ENCODE data around the gene EDN3. TPM values are rescaled to one million over a fixed set of nuclear protein-coding genes. Genes with fewer than 3 reads are reported as not detected.
A peak's percentile ranks its signal among the peaks of the same experiment; 100 is the strongest.

EDN3 gene
- total and polyA plus RNA-seq, 2 experiments from 2014 or later = 0.13 to 0.17 TPM

GRCh38 chr20:59360934-59361333, 60.5 kb downstream of the EDN3 start:
- Histone ChIP-seq H3F3A (replicated peaks; ENCODE audit: low read depth) (no peaks in the 10 kb centered on the region), H3K4me1 (ENCODE audit: insufficient read depth) (peaks cover 3% of the 10 kb centered on the region; the same call in 1 of the 2 replicates), H3K4me2 (no peak overlapping the region), H4K20me1 (replicated peaks; ENCODE audit: insufficient read depth) (no peaks in the 10 kb centered on the region), H2AFZ (0 out of 2 replicates have a peak overlapping the region, but pooled peaks have one; percentile 47), H3K27ac (ENCODE audit: low read depth) (no peak overlapping the region), H3K9me2 (ENCODE audit: insufficient read depth) (no peaks in the 10 kb centered on the region), H3K79me2 (replicated peaks; ENCODE audit: insufficient read depth) (no peaks in the 10 kb centered on the region), H3K36me3 (ENCODE audit: insufficient read depth) (no peaks in the 10 kb centered on the region), H3K4me3 (no peak overlapping the region), H3K27me3 (ENCODE audit: insufficient read depth) (no peaks in the 10 kb centered on the region)
- TF ChIP-seq, protein P1, sequence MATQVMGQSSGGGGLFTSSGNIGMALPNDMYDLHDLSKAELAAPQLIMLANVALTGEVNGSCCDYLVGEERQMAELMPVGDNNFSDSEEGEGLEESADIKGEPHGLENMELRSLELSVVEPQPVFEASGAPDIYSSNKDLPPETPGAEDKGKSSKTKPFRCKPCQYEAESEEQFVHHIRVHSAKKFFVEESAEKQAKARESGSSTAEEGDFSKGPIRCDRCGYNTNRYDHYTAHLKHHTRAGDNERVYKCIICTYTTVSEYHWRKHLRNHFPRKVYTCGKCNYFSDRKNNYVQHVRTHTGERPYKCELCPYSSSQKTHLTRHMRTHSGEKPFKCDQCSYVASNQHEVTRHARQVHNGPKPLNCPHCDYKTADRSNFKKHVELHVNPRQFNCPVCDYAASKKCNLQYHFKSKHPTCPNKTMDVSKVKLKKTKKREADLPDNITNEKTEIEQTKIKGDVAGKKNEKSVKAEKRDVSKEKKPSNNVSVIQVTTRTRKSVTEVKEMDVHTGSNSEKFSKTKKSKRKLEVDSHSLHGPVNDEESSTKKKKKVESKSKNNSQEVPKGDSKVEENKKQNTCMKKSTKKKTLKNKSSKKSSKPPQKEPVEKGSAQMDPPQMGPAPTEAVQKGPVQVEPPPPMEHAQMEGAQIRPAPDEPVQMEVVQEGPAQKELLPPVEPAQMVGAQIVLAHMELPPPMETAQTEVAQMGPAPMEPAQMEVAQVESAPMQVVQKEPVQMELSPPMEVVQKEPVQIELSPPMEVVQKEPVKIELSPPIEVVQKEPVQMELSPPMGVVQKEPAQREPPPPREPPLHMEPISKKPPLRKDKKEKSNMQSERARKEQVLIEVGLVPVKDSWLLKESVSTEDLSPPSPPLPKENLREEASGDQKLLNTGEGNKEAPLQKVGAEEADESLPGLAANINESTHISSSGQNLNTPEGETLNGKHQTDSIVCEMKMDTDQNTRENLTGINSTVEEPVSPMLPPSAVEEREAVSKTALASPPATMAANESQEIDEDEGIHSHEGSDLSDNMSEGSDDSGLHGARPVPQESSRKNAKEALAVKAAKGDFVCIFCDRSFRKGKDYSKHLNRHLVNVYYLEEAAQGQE (IDR thresholded peaks at IDR 0.05; ENCODE audit: unreplicated experiment) = no peak
- TF ChIP-seq, protein P2, sequence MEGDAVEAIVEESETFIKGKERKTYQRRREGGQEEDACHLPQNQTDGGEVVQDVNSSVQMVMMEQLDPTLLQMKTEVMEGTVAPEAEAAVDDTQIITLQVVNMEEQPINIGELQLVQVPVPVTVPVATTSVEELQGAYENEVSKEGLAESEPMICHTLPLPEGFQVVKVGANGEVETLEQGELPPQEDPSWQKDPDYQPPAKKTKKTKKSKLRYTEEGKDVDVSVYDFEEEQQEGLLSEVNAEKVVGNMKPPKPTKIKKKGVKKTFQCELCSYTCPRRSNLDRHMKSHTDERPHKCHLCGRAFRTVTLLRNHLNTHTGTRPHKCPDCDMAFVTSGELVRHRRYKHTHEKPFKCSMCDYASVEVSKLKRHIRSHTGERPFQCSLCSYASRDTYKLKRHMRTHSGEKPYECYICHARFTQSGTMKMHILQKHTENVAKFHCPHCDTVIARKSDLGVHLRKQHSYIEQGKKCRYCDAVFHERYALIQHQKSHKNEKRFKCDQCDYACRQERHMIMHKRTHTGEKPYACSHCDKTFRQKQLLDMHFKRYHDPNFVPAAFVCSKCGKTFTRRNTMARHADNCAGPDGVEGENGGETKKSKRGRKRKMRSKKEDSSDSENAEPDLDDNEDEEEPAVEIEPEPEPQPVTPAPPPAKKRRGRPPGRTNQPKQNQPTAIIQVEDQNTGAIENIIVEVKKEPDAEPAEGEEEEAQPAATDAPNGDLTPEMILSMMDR (conservative IDR thresholded peaks at IDR 0.05; ENCODE audit: low read depth in 2 of 2) = no peak
- TF ChIP-seq JUNB (IDR thresholded peaks at IDR 0.05; ENCODE audit: unreplicated experiment) = no peak
- TF ChIP-seq NANOG (IDR thresholded peaks at IDR 0.05; ENCODE audit: borderline replicate concordance) = no peak
- TF ChIP-seq ZNF331 (CRISPR knock-in tag; IDR thresholded peaks at IDR 0.05; ENCODE audit: low read depth) = no peak
- TF ChIP-seq CREB1 (CRISPR knock-in tag; IDR thresholded peaks at IDR 0.05; ENCODE audit: low read depth) = no peak
- TF ChIP-seq EZH2phosphoT487 (IDR thresholded peaks at IDR 0.05; ENCODE audit: unreplicated experiment) = no peak
- TF ChIP-seq POLR2AphosphoS5 (IDR thresholded peaks at IDR 0.05; ENCODE audit: low read depth) = no peak
- TF ChIP-seq EZH2 (IDR thresholded peaks at IDR 0.05; ENCODE audit: low read depth, unreplicated experiment) = no peak
- TF ChIP-seq, protein P3, sequence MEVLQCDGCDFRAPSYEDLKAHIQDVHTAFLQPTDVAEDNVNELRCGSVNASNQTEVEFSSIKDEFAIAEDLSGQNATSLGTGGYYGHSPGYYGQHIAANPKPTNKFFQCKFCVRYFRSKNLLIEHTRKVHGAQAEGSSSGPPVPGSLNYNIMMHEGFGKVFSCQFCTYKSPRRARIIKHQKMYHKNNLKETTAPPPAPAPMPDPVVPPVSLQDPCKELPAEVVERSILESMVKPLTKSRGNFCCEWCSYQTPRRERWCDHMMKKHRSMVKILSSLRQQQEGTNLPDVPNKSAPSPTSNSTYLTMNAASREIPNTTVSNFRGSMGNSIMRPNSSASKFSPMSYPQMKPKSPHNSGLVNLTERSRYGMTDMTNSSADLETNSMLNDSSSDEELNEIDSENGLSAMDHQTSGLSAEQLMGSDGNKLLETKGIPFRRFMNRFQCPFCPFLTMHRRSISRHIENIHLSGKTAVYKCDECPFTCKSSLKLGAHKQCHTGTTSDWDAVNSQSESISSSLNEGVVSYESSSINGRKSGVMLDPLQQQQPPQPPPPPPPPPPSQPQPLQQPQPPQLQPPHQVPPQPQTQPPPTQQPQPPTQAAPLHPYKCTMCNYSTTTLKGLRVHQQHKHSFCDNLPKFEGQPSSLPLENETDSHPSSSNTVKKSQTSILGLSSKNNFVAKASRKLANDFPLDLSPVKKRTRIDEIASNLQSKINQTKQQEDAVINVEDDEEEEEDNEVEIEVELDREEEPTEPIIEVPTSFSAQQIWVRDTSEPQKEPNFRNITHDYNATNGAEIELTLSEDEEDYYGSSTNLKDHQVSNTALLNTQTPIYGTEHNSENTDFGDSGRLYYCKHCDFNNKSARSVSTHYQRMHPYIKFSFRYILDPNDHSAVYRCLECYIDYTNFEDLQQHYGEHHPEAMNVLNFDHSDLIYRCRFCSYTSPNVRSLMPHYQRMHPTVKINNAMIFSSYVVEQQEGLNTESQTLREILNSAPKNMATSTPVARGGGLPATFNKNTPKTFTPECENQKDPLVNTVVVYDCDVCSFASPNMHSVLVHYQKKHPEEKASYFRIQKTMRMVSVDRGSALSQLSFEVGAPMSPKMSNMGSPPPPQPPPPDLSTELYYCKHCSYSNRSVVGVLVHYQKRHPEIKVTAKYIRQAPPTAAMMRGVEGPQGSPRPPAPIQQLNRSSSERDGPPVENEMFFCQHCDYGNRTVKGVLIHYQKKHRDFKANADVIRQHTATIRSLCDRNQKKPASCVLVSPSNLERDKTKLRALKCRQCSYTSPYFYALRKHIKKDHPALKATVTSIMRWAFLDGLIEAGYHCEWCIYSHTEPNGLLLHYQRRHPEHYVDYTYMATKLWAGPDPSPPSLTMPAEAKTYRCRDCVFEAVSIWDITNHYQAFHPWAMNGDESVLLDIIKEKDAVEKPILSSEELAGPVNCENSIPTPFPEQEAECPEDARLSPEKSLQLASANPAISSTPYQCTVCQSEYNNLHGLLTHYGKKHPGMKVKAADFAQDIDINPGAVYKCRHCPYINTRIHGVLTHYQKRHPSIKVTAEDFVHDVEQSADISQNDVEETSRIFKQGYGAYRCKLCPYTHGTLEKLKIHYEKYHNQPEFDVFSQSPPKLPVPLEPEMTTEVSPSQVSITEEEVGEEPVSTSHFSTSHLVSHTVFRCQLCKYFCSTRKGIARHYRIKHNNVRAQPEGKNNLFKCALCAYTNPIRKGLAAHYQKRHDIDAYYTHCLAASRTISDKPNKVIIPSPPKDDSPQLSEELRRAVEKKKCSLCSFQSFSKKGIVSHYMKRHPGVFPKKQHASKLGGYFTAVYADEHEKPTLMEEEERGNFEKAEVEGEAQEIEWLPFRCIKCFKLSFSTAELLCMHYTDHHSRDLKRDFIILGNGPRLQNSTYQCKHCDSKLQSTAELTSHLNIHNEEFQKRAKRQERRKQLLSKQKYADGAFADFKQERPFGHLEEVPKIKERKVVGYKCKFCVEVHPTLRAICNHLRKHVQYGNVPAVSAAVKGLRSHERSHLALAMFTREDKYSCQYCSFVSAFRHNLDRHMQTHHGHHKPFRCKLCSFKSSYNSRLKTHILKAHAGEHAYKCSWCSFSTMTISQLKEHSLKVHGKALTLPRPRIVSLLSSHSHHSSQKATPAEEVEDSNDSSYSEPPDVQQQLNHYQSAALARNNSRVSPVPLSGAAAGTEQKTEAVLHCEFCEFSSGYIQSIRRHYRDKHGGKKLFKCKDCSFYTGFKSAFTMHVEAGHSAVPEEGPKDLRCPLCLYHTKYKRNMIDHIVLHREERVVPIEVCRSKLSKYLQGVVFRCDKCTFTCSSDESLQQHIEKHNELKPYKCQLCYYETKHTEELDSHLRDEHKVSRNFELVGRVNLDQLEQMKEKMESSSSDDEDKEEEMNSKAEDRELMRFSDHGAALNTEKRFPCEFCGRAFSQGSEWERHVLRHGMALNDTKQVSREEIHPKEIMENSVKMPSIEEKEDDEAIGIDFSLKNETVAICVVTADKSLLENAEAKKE (CRISPR knock-in tag; IDR thresholded peaks at IDR 0.05) = no peak
- TF ChIP-seq STAT1 (IDR thresholded peaks at IDR 0.05; ENCODE audit: unreplicated experiment) = no peak
- TF ChIP-seq, protein P4, sequence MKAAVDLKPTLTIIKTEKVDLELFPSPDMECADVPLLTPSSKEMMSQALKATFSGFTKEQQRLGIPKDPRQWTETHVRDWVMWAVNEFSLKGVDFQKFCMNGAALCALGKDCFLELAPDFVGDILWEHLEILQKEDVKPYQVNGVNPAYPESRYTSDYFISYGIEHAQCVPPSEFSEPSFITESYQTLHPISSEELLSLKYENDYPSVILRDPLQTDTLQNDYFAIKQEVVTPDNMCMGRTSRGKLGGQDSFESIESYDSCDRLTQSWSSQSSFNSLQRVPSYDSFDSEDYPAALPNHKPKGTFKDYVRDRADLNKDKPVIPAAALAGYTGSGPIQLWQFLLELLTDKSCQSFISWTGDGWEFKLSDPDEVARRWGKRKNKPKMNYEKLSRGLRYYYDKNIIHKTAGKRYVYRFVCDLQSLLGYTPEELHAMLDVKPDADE (IDR thresholded peaks at IDR 0.05) = no peak
- no peak for TF ChIP-seq ZNF114 (CRISPR knock-in tag; IDR thresholded peaks at IDR 0.05)
- DNase-seq (ENCODE audit: low spot score) (no peak), ATAC-seq (no peak)
- H3K4me1 Mint-ChIP-seq = peaks cover 14% of the 10 kb centered on the region
- no peak overlapping the region for H3K4me3 Mint-ChIP-seq
- H3K36me3 Mint-ChIP-seq (ENCODE audit: low read depth) = no peaks in the 10 kb centered on the region
- peaks cover 2% of the 10 kb centered on the region; the same call in 1 of the 3 replicates for H3K9me3 Mint-ChIP-seq
- H3K27ac Mint-ChIP-seq = no peak overlapping the region
- H3K27me3 Mint-ChIP-seq (ENCODE audit: insufficient read depth, low read depth, poor library complexity) = peaks cover 4% of the 10 kb centered on the region

Measured in GM23338 (cell line).